Chondrocyte (in vitro differentiated cells): ENCODE measurements around the gene VANGL2. TPM values are rescaled to one million over a fixed set of nuclear protein-coding genes. Genes with fewer than 3 reads are reported as not detected.

Source experiments
- DNase-seq: peaks from one replicate; pipeline ENCODE4 v3.0.0; 2021; ENCODE audit warnings: mixed read lengths, low spot score
- H3K27ac Mint-ChIP-seq: one replicate; pipeline ENCODE4 v1.8.0; 2021; ENCODE audit warnings: mild to moderate bottlenecking, moderate library complexity, mixed read lengths; ENCODE audit not compliant: unreplicated experiment
- H3K27me3 Mint-ChIP-seq: 2 replicates; pipeline ENCODE4 v1.8.0; 2021; ENCODE audit warnings: low read depth, mixed read lengths
- H3K36me3 Mint-ChIP-seq: 2 replicates; pipeline ENCODE4 v1.8.0; 2021; ENCODE audit warnings: low read depth, mixed read lengths
- H3K4me1 Mint-ChIP-seq: 2 replicates; pipeline ENCODE4 v1.8.0; 2021; ENCODE audit warnings: low read depth, mild to moderate bottlenecking, mixed read lengths
- H3K4me3 Mint-ChIP-seq: one replicate; pipeline ENCODE4 v1.8.0; 2021; ENCODE audit warnings: mild to moderate bottlenecking, moderate library complexity, mixed read lengths; ENCODE audit not compliant: unreplicated experiment
- H3K9me3 Mint-ChIP-seq: 2 replicates; pipeline ENCODE4 v1.8.0; 2021; ENCODE audit warnings: low read depth, mixed read lengths
- CTCF ChIP-seq: fragments of 200-600 bp; sonication (generic); IDR thresholded peaks from 2 replicates; pipeline ENCODE4 v1.5.0; 2021; ENCODE audit warnings: antibody characterized with exemption, mild to moderate bottlenecking, moderate library complexity
- total RNA-seq: library from RNA; stranded (reverse); gene quantifications from 3 replicates; pipeline ENCODE4 v1.2.1, GENCODE V29; 2021

The VANGL2 gene
- total RNA-seq, 1 donor from 2014 or later, result 11.3 TPM

- Mint-ChIP-seq H3K27me3 (no peaks in the 10 kb centered on the region), H3K9me3 (no peaks in the 10 kb centered on the region), H3K4me1 (no peaks in the 10 kb centered on the region), H3K4me3 (no peak overlapping the region), H3K27ac (no peak overlapping the region), H3K36me3 (peaks cover 31% of the 10 kb centered on the region)
- DNase-seq, result no peak
- no peak for TF ChIP-seq CTCF
Observed at GRCh38 chr1:160421881-160422280, 21.5 kb downstream of the VANGL2 start.

DNA sequence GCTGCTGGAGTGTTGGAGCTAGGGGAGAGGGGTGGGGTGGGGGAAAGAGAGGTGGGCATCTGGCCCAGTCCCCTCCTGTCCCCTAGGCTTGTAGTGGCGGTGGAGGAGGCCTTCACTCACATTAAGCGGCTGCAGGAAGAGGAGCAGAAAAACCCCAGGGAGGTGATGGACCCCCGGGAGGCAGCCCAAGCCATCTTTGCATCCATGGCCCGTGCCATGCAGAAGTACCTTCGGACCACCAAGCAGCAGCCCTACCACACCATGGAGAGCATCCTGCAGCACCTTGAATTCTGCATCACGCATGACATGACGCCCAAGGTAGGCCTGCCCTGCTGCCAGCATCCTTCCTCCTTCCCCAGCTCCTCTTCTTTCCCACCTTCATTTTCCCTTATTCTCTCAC lies 23.6 kb downstream of the VANGL2 start:
- Mint-ChIP-seq H3K36me3 (peaks cover 35% of the 10 kb centered on the region), H3K4me1 (peaks cover 3% of the 10 kb centered on the region), H3K27ac (no peak overlapping the region), H3K27me3 (no peaks in the 10 kb centered on the region), H3K4me3 (no peak overlapping the region), H3K9me3 (no peaks in the 10 kb centered on the region)
- no peak for TF ChIP-seq CTCF
- DNase-seq, result no peak

- DNase-seq, result no peak
- TF ChIP-seq CTCF, result no peak
- Mint-ChIP-seq H3K9me3 (no peaks in the 10 kb centered on the region), H3K4me3 (no peak overlapping the region), H3K4me1 (peaks cover 3% of the 10 kb centered on the region), H3K27me3 (no peaks in the 10 kb centered on the region), H3K27ac (peak overlapping the region; percentile 38), H3K36me3 (peaks cover 26% of the 10 kb centered on the region)
Observed at GRCh38 chr1:160425847-160426246, 25.5 kb downstream of the VANGL2 start.

DNA sequence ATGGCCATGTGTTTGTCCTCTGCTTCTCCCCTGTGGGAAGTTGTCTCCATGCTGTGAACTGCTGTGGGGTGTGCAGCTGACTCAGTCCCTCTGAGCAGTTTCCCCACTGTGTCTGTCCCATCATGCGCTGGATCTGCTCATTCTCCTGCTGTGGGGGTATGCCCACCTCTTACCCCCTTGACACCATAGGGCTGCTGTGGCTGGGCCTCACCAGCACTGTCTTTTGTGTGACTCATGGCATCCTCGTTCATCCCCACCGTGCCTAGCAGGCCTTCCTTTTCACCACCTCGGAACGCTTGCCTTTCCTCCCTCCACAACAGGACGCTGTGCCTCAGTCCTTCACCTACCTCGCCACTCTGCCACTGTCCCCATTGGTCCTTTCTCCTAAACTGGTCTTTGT lies 27.3 kb downstream of the VANGL2 start:
- no peak for TF ChIP-seq CTCF
- Mint-ChIP-seq H3K27ac (no peak overlapping the region), H3K9me3 (no peaks in the 10 kb centered on the region), H3K4me1 (peaks cover 3% of the 10 kb centered on the region), H3K27me3 (no peaks in the 10 kb centered on the region), H3K4me3 (no peak overlapping the region), H3K36me3 (peaks cover 20% of the 10 kb centered on the region)
- DNase-seq, result no peak

DNA sequence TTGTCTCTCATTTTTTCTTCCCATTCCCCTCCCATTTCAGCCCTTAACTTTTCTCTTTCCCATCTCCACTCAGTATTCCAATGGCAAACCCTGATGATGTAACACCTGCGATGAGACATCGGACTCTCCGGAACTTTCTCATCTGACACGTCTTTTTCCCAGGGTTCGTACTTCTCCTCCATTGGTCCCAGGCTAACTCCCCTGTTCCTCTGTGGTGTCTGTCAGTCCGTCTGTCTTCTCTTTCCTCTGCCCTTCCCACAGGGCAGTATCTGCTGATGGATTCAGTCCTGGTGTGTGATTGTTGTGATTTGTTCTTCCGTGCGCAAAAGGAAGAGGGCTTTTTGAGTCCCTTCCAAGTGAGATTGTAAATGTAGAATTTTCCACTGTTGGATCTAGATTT lies 27.7 kb downstream of the VANGL2 start:
- no peak for DNase-seq

More for the DNA sequence above, 27.7 kb downstream of the VANGL2 start:
- peaks cover 3% of the 10 kb centered on the region for H3K4me1 Mint-ChIP-seq
- no peak overlapping the region for H3K4me3 Mint-ChIP-seq
- H3K9me3 Mint-ChIP-seq, result no peaks in the 10 kb centered on the region
- H3K27me3 Mint-ChIP-seq, result peaks cover under 1% of the 10 kb centered on the region
- H3K36me3 Mint-ChIP-seq, result peaks cover 20% of the 10 kb centered on the region
- no peak for TF ChIP-seq CTCF
- H3K27ac Mint-ChIP-seq, result no peak overlapping the region
